Right renal cortex interstitium (tissue), 3 donors: ENCODE results near the gene ALKBH5. TPM values are rescaled to one million over a fixed set of nuclear protein-coding genes. Genes with fewer than 3 reads are reported as not detected.

Experiments used
- DNase-seq, 3 donors: peaks; one replicate each; pipeline ENCODE4 v3.0.0-alpha.2; 2013; ENCODE audit warnings: low read depth in 3 of 3, low spot score in 2 of 3
- polyA plus RNA-seq, 3 donors: library from polyadenylated mRNA; unstranded; fragments of 120-200 nt; gene quantifications; one replicate each; pipeline ENCODE4 v1.2.1, GENCODE V29; 2013; ENCODE audit not compliant: insufficient read length in 3 of 3

The ALKBH5 gene
- polyA plus RNA-seq, 3 donors: 59.6 to 66.0 (median 63.8) TPM

- DNase-seq: no peak
Observed at GRCh38 chr17:18237461-18237860, 53.8 kb downstream of the ALKBH5 start.

GRCh38 chr17:18238299-18238698 is 54.7 kb downstream of the ALKBH5 start:
- DNase-seq: no peak

- DNase-seq: no peak
Observed at GRCh38 chr17:18240449-18240848, 56.8 kb downstream of the ALKBH5 start.

GRCh38 chr17:18241229-18241871 is 57.7 kb downstream of the ALKBH5 start:
- DNase-seq: no peak

- DNase-seq: no peak
Observed at GRCh38 chr17:18245038-18245776, 61.6 kb downstream of the ALKBH5 start.

GRCh38 chr17:18246109-18246725 is 62.6 kb downstream of the ALKBH5 start:
- no peak for DNase-seq

GRCh38 chr17:18246880-18247612 is 63.4 kb downstream of the ALKBH5 start:
- no peak for DNase-seq

- no peak for DNase-seq
Observed at GRCh38 chr17:18247613-18248001, 64.0 kb downstream of the ALKBH5 start.

GRCh38 chr17:18248300-18248731 is 64.7 kb downstream of the ALKBH5 start:
- DNase-seq: no peak

GRCh38 chr17:18248811-18249210 is 65.2 kb downstream of the ALKBH5 start:
- no peak for DNase-seq

- no peak for DNase-seq
Observed at GRCh38 chr17:18250259-18250658, 66.6 kb downstream of the ALKBH5 start.

GRCh38 chr17:18250708-18251107 is 67.1 kb downstream of the ALKBH5 start:
- no peak for DNase-seq

GRCh38 chr17:18251204-18251603 is 67.6 kb downstream of the ALKBH5 start:
- DNase-seq: no peak

GRCh38 chr17:18252160-18252559 is 68.5 kb downstream of the ALKBH5 start:
- DNase-seq: no peak

GRCh38 chr17:18253187-18253884 is 69.7 kb downstream of the ALKBH5 start:
- no peak for DNase-seq

GRCh38 chr17:18253947-18254821 is 70.6 kb downstream of the ALKBH5 start:
- no peak for DNase-seq

- DNase-seq: no peak
Observed at GRCh38 chr17:18254888-18255649, 71.4 kb downstream of the ALKBH5 start.

GRCh38 chr17:18256351-18256750 is 72.7 kb downstream of the ALKBH5 start:
- no peak for DNase-seq

- DNase-seq: no peak
Observed at GRCh38 chr17:18256776-18257175, 73.1 kb downstream of the ALKBH5 start.
